ENCODE measurements around the gene PSME1.
"Not testable (repeated sequence)": the region's sequence is repeated elsewhere in the genome, so short reads cannot be mapped to it uniquely, and the experiment has no call there.

Gene PSME1

GRCh38 chr14:24102357-24103048 lies 33.5 kb upstream of the PSME1 start:
- no peaks in the 10 kb centered on the region for H3K9me3 ChIP-seq (ENCODE audit: insufficient read depth, low read depth, low read length)
- H3K4me2 ChIP-seq (ENCODE audit: low read depth, low read length, poor library complexity, severe bottlenecking), result no peak overlapping the region
- TF ChIP-seq CTCF (conservative IDR thresholded peaks at IDR 0.05; ENCODE audit: low read length) (no peak), EZH2phosphoT487 (IDR thresholded peaks at IDR 0.05; ENCODE audit: borderline replicate concordance) (no peak)
- H3K9me2 ChIP-seq (replicated peaks; ENCODE audit: low read depth, low read length), result no peaks in the 10 kb centered on the region
- H3K27me3 ChIP-seq (ENCODE audit: insufficient read depth, low read length, poor library complexity, severe bottlenecking), result no peaks in the 10 kb centered on the region
- H3F3A ChIP-seq (ENCODE audit: low read depth), result no peaks in the 10 kb centered on the region
- no peak overlapping the region for H2AFZ ChIP-seq (ENCODE audit: low read length)
- H4K20me1 ChIP-seq (ENCODE audit: insufficient read depth, low read length, poor library complexity, severe bottlenecking), result no peaks in the 10 kb centered on the region
- no peaks in the 10 kb centered on the region for H3K79me2 ChIP-seq (ENCODE audit: insufficient read depth, low read length)
- H3K36me3 ChIP-seq (ENCODE audit: insufficient read depth, low read length), result no peaks in the 10 kb centered on the region; the same call in 1 of the 2 replicates
- H3K4me1 ChIP-seq (ENCODE audit: insufficient read depth, low read length, poor library complexity, severe bottlenecking), result no peaks in the 10 kb centered on the region
- no peak overlapping the region for H3K4me3 ChIP-seq (ENCODE audit: low read length, poor library complexity, severe bottlenecking)
- H3K9ac ChIP-seq (ENCODE audit: low read depth, low read length, poor library complexity, severe bottlenecking), result no peak overlapping the region

GRCh38 chr14:24103451-24103850 lies 32.5 kb upstream of the PSME1 start:
- Histone ChIP-seq H2AFZ (ENCODE audit: low read length) (no peak overlapping the region), H3K9ac (ENCODE audit: low read depth, low read length, poor library complexity, severe bottlenecking) (no peak overlapping the region), H3K4me3 (ENCODE audit: low read length, poor library complexity, severe bottlenecking) (no peak overlapping the region), H3K79me2 (ENCODE audit: insufficient read depth, low read length) (no peaks in the 10 kb centered on the region), H3K4me2 (ENCODE audit: low read depth, low read length, poor library complexity, severe bottlenecking) (no peak overlapping the region), H3K36me3 (ENCODE audit: insufficient read depth, low read length) (no peaks in the 10 kb centered on the region; the same call in 1 of the 2 replicates), H3K27me3 (ENCODE audit: insufficient read depth, low read length, poor library complexity, severe bottlenecking) (no peaks in the 10 kb centered on the region), H3K9me2 (replicated peaks; ENCODE audit: low read depth, low read length) (no peaks in the 10 kb centered on the region), H3F3A (ENCODE audit: low read depth) (no peaks in the 10 kb centered on the region), H3K4me1 (ENCODE audit: insufficient read depth, low read length, poor library complexity, severe bottlenecking) (peaks cover under 1% of the 10 kb centered on the region), H4K20me1 (ENCODE audit: insufficient read depth, low read length, poor library complexity, severe bottlenecking) (no peaks in the 10 kb centered on the region), H3K9me3 (ENCODE audit: insufficient read depth, low read depth, low read length) (no peaks in the 10 kb centered on the region)
- TF ChIP-seq EZH2phosphoT487 (IDR thresholded peaks at IDR 0.05; ENCODE audit: borderline replicate concordance) (no peak), CTCF (conservative IDR thresholded peaks at IDR 0.05; ENCODE audit: low read length) (no peak)

GRCh38 chr14:24105609-24106239 lies 30.3 kb upstream of the PSME1 start:
- H3K36me3 ChIP-seq (ENCODE audit: insufficient read depth, low read length); H4K20me1 ChIP-seq (ENCODE audit: insufficient read depth, low read length, poor library complexity, severe bottlenecking); H3K9ac ChIP-seq (ENCODE audit: low read depth, low read length, poor library complexity, severe bottlenecking); H2AFZ ChIP-seq (ENCODE audit: low read length); H3K4me1 ChIP-seq (ENCODE audit: insufficient read depth, low read length, poor library complexity, severe bottlenecking); H3K79me2 ChIP-seq (ENCODE audit: insufficient read depth, low read length); H3K27me3 ChIP-seq (ENCODE audit: insufficient read depth, low read length, poor library complexity, severe bottlenecking); H3F3A ChIP-seq (ENCODE audit: low read depth); H3K9me2 ChIP-seq (replicated peaks; ENCODE audit: low read depth, low read length); H3K4me3 ChIP-seq (ENCODE audit: low read length, poor library complexity, severe bottlenecking); H3K4me2 ChIP-seq (ENCODE audit: low read depth, low read length, poor library complexity, severe bottlenecking); H3K9me3 ChIP-seq (ENCODE audit: insufficient read depth, low read depth, low read length): not testable (repeated sequence)

Measured in Loucy (cell line).